ENCODE results near the gene CDH4.

Gene CDH4

GRCh38 chr20:61518424-61518951 is 266.4 kb downstream of the CDH4 start:
- DNase-seq (ENCODE audit: low read depth): no peak

- DNase-seq (ENCODE audit: low read depth): no peak
These were observed 267.4 kb downstream of the CDH4 start for GRCh38 chr20:61519488-61519887.

- DNase-seq (ENCODE audit: low read depth): no peak
These were observed 268.2 kb downstream of the CDH4 start for GRCh38 chr20:61520076-61520892.

GRCh38 chr20:61520893-61521460 is 268.9 kb downstream of the CDH4 start:
- peak; percentile 60 for DNase-seq (ENCODE audit: low read depth)

GRCh38 chr20:61521687-61522420 is 269.8 kb downstream of the CDH4 start:
- peak; percentile 12 for DNase-seq (ENCODE audit: low read depth)

GRCh38 chr20:61522498-61523090 is 270.5 kb downstream of the CDH4 start:
- DNase-seq (ENCODE audit: low read depth): no peak

GRCh38 chr20:61523145-61523544 is 271.1 kb downstream of the CDH4 start:
- DNase-seq (ENCODE audit: low read depth): no peak

- no peak for DNase-seq (ENCODE audit: low read depth)
These were observed 273.0 kb downstream of the CDH4 start for GRCh38 chr20:61524951-61525666.

GRCh38 chr20:61525781-61526431 is 273.8 kb downstream of the CDH4 start:
- peak; percentile 26 for DNase-seq (ENCODE audit: low read depth)

- DNase-seq (ENCODE audit: low read depth): no peak
These were observed 274.8 kb downstream of the CDH4 start for GRCh38 chr20:61526907-61527306.

- no peak for DNase-seq (ENCODE audit: low read depth)
These were observed 275.6 kb downstream of the CDH4 start for GRCh38 chr20:61527626-61528025.

GRCh38 chr20:61528591-61528990 is 276.5 kb downstream of the CDH4 start:
- DNase-seq (ENCODE audit: low read depth): no peak

- DNase-seq (ENCODE audit: low read depth): peak; percentile 3
These were observed 277.3 kb downstream of the CDH4 start for GRCh38 chr20:61529354-61529753.

GRCh38 chr20:61531553-61532345 is 279.7 kb downstream of the CDH4 start:
- peak; percentile 28 for DNase-seq (ENCODE audit: low read depth)

GRCh38 chr20:61532736-61533135 is 280.7 kb downstream of the CDH4 start:
- no peak for DNase-seq (ENCODE audit: low read depth)

GRCh38 chr20:61533231-61533631 is 281.2 kb downstream of the CDH4 start:
- no peak for DNase-seq (ENCODE audit: low read depth)

- no peak for DNase-seq (ENCODE audit: low read depth)
These were observed 282.3 kb downstream of the CDH4 start for GRCh38 chr20:61534346-61534745.

GRCh38 chr20:61535091-61535490 is 283.0 kb downstream of the CDH4 start:
- DNase-seq (ENCODE audit: low read depth): no peak

- no peak for DNase-seq (ENCODE audit: low read depth)
These were observed 283.5 kb downstream of the CDH4 start for GRCh38 chr20:61535536-61535935.

- no peak for DNase-seq (ENCODE audit: low read depth)
These were observed 283.9 kb downstream of the CDH4 start for GRCh38 chr20:61535956-61536355.

All from iris pigment epithelial cell (primary cell).